CD4-positive, alpha-beta memory T cell (primary cell): ENCODE data around the gene WNT7B. TPM values are rescaled to one million over a fixed set of nuclear protein-coding genes. Genes with fewer than 3 reads are reported as not detected.

Source experiments
- CTCF ChIA-PET: fragments of 350-600 bp; sonication (Branson Sonifier 250); formaldehyde crosslinking; loops from one replicate; lab custom pipeline; 2021; ENCODE audit warnings: inconsistent platforms; ENCODE audit not compliant: partially characterized antibody; lab: Charles Lee
- POLR2A ChIA-PET: fragments of 350-600 bp; sonication (Branson Sonifier 250); formaldehyde crosslinking; loops from one replicate; lab custom pipeline; 2021; ENCODE audit not compliant: partially characterized antibody; lab: Charles Lee
- DNase-seq, 5 donors: peaks; one replicate each; pipeline versions ENCODE4 v3.0.0 to v3.0.0-alpha.2; 2020 to 2022; ENCODE audit warnings: mixed read lengths in 1 of 5
- H3K27ac ChIP-seq: one replicate; pipeline ENCODE4 v1.7.0; 2013; ENCODE audit warnings: low read depth, low read length
- H3K27me3 ChIP-seq: 2 replicates; pipeline ENCODE4 v1.7.0; 2013; ENCODE audit warnings: mild to moderate bottlenecking, low read length, moderate library complexity; ENCODE audit not compliant: insufficient read depth
- H3K36me3 ChIP-seq: 2 replicates; pipeline ENCODE4 v1.7.0; 2013; ENCODE audit warnings: mild to moderate bottlenecking, low read length, moderate library complexity; ENCODE audit not compliant: insufficient read depth
- H3K4me1 ChIP-seq: 2 replicates; pipeline ENCODE4 v1.7.0; 2013; ENCODE audit warnings: mild to moderate bottlenecking, low read length, moderate library complexity; ENCODE audit not compliant: insufficient read depth
- H3K4me3 ChIP-seq, 2 donors: one replicate each; pipeline ENCODE4 v1.7.0; 2013; ENCODE audit warnings: low read length in 2 of 2, mild to moderate bottlenecking in 1 of 2
- H3K9me3 ChIP-seq, 2 donors: one replicate each; pipeline ENCODE4 v1.7.0; 2013; ENCODE audit warnings: low read length in 2 of 2, control low read depth in 1 of 2; ENCODE audit not compliant: control insufficient read depth in 1 of 2
- H3K27ac Mint-ChIP-seq, 7 donors: one replicate each; pipeline ENCODE4 v1.8.0; 2020 to 2021; ENCODE audit warnings: mixed read lengths in 7 of 7, mild to moderate bottlenecking in 6 of 7, inconsistent platforms in 3 of 7, moderate library complexity in 3 of 7
- H3K27me3 Mint-ChIP-seq, 2 donors: one replicate each; pipeline ENCODE4 v1.8.0; 2020 to 2021; ENCODE audit warnings: mixed read lengths in 2 of 2
- H3K36me3 Mint-ChIP-seq, 2 donors: one replicate each; pipeline ENCODE4 v1.8.0; 2020 to 2021; ENCODE audit warnings: mixed read lengths in 2 of 2, inconsistent platforms in 1 of 2, mild to moderate bottlenecking in 1 of 2
- H3K4me1 Mint-ChIP-seq, 4 donors: one replicate each; pipeline ENCODE4 v1.8.0; 2020 to 2021; ENCODE audit warnings: mixed read lengths in 4 of 4, mild to moderate bottlenecking in 1 of 4
- H3K4me3 Mint-ChIP-seq, 8 donors: one replicate each; pipeline ENCODE4 v1.8.0; 2020 to 2021; ENCODE audit warnings: mixed read lengths in 8 of 8, mild to moderate bottlenecking in 7 of 8, moderate library complexity in 6 of 8, inconsistent platforms in 3 of 8
- H3K9me3 Mint-ChIP-seq, 8 donors: one replicate each; pipeline ENCODE4 v1.8.0; 2020 to 2021; ENCODE audit warnings: mixed read lengths in 8 of 8, mild to moderate bottlenecking in 5 of 8, inconsistent platforms in 3 of 8, moderate library complexity in 1 of 8
- intact Hi-C: fragments of 100-400 bp; cut with micrococcal nuclease; formaldehyde crosslinking; loops from one replicate; pipeline ENCODE4 v1.15.1; 2023
- polyA plus RNA-seq, 2 donors: library from polyadenylated mRNA; unstranded; fragments of 300-500 nt; fragmentation: Illumina TruSeq; gene quantifications; one replicate each; pipeline ENCODE4 v1.2.3, GENCODE V29; 2021
- total RNA-seq, 2 experiments: library from RNA; stranded (reverse); gene quantifications; one replicate each; pipeline ENCODE4 v1.2.3, GENCODE V29; 2021

WNT7B gene
- total and polyA plus RNA-seq, 4 experiments from 2014 or later, result not detected

DNA sequence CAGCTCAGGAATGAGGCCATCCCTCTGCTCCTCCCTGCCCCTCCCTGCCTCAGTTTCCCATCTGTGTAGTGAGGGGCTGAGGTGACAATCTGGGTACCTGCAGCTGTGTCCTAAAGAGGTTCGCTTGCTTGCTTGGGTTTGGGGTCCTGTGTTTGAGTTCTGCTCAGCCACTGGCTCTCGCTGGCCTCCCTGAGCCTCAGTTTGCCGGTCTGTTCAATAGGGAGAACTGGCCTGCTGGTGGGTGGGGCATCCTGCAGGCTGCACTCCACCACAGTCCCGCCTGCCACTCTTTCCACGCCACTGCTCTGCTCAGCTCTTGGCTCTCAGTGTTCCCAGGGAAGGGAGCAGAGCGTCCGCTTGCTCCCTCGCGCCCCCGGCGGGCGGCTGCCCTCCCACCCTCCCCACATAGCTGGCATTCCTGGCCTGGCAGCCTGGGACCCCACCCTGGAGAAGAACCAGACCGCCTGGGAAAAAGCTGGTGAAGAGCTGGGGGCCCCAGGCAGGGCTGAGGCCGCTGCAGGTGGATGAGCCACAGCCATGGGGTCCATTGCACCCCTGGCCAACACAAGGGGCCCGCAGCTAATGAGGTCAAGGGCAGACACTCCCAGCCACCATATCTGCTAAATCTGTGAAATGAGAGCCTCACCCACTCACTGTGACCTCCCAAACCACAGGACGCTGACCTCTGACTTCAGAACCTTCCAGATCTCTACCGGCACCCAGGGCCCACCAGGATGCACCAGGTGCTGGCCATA, 15.1 kb downstream of the WNT7B start:
- Histone ChIP-seq H3K36me3 (no peaks in the 10 kb centered on the region), H3K4me1 (no peaks in the 10 kb centered on the region), H3K27me3 (no peaks in the 10 kb centered on the region), H3K4me3 (no peak overlapping the region), H3K27ac (no peak overlapping the region), H3K9me3 (no peaks in the 10 kb centered on the region)
- Mint-ChIP-seq H3K27me3 (peaks cover 6 to 9% of the 10 kb centered on the region in 2 donors), H3K27ac (peak overlapping the region in 1 of 7 donors; percentile 4), H3K4me1 (no peaks in the 10 kb centered on the region), H3K36me3 (no peaks in the 10 kb centered on the region), H3K4me3 (no peak overlapping the region), H3K9me3 (no peaks in the 10 kb centered on the region)
- CTCF ChIA-PET, result no interaction called here
- DNase-seq, result no peak
- intact Hi-C loops, result no loop called here
- POLR2A ChIA-PET, result no interaction called here

DNA sequence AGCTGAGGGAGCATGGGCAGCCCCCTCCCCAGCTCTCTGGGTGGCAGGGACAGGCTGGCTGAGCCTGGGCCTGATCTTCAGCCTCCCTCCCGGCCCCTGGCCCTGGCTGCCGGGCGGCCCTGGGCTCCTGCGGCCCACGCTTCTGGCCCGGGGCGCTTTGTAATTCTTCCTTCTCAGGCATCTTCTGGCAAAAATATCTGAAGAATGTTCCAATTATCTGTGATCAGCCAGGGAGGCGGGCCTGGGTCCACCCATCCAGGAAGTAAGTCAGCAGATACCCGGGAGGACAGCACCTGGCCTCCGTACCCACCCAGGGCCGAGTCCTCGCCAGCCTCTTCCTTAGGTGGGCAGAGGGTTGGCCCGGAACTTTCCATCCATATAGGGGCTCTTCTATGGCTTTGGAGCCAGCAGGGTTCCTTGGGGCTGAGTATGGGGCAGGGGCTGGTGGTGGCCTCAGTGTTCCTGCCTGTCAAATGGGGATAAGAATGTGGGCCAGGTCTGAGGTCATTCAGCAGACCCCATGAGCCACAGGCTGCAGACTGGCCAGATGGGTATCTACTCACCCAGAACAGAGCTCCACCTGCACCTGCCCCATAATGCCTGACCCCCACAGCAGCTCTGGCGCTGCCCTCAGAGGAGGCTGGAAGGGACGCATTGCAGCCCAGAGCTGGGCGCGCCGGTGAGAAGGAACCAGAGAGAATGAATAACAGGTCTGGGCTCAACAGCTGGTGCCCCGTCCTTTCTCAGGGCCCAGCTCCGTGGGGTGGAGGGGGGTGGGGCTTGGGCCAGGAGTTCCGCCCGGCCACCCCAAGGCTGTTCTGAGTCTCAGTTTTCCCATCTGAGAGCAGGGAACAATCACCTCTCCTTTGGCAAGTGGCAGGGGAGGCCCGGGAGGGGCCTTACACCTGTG, 16.2 kb downstream of the WNT7B start:
- no peak for DNase-seq
- Histone ChIP-seq H3K4me3 (no peak overlapping the region), H3K27ac (no peak overlapping the region), H3K36me3 (no peaks in the 10 kb centered on the region), H3K4me1 (no peaks in the 10 kb centered on the region), H3K9me3 (no peaks in the 10 kb centered on the region), H3K27me3 (no peaks in the 10 kb centered on the region)
- Mint-ChIP-seq H3K36me3 (no peaks in the 10 kb centered on the region), H3K27me3 (peaks cover 5 to 9% of the 10 kb centered on the region in 2 donors), H3K9me3 (no peaks in the 10 kb centered on the region), H3K27ac (no peak overlapping the region), H3K4me3 (no peak overlapping the region), H3K4me1 (no peaks in the 10 kb centered on the region)
- ChIA-PET POLR2A (no interaction called here), CTCF (no interaction called here)
- intact Hi-C loops, result no loop called here

DNA sequence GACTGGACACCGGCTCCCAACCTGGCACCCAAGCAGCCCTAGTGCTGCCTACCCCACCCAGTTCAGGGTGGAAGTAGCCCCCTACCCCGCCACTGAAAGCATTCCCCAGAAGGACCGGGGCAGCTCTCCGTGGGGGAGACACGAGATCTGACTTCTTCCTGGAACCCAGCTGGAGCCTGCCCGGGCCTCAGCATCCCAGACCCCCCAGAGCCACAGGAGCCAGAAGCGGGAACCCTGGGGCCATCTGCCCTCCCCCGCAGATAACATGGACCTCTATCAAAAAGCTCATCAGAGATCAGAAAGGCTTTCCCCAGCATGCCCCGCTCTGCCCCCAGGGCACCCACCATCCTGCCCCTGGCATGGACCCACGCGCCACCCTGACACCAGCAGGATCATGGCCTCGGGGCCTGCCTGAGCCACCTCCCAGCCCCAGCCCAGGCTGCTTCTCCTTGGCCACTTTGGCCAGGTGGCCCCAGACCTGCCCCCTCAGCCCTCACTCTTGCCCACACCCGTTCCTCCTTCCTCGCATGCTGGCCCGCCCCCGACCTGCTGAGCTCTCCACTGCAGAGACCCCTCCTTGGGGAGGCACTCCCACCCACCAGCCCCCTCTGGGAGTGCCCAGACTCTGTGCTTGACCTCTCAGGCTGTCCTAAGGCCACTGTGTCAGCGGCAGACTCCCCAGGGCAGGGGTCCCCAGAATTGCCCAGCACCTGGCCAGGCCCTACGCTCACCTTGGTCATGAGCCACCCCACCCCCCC, 17.1 kb downstream of the WNT7B start:
- Histone ChIP-seq H3K4me3 (no peak overlapping the region), H3K9me3 (no peaks in the 10 kb centered on the region), H3K27ac (no peak overlapping the region), H3K36me3 (no peaks in the 10 kb centered on the region), H3K4me1 (no peaks in the 10 kb centered on the region), H3K27me3 (no peaks in the 10 kb centered on the region)
- ChIA-PET POLR2A (no interaction called here), CTCF (no interaction called here)
- Mint-ChIP-seq H3K27ac (peak overlapping the region in 1 of 7 donors; percentile 29), H3K36me3 (no peaks in the 10 kb centered on the region), H3K4me1 (no peaks in the 10 kb centered on the region), H3K4me3 (no peak overlapping the region), H3K27me3 (peaks cover 3 to 5% of the 10 kb centered on the region in 2 donors), H3K9me3 (no peaks in the 10 kb centered on the region)
- intact Hi-C loops, result no loop called here
- DNase-seq, result no peak

DNA sequence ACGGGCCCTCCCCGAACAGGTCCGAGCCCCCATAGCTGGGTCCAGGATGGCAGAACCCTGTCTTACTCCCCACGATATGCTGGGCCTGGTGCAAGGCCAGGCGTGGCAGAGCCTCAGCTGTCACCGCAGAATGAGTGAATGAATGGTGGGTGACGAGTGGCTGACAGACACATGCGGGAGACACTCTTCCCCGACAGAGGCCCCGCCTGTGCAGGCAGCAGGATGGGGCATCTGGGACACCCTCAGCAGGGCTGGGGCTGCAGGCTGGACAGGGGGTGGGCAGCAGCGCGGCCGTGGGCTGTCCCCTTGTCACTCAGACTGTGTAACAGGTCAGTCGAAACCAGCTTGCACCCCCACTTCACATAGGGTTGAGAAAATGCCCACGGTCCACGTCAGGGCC, 18.0 kb downstream of the WNT7B start:
- Mint-ChIP-seq H3K4me1 (no peaks in the 10 kb centered on the region), H3K27ac (no peak overlapping the region), H3K4me3 (no peak overlapping the region), H3K36me3 (no peaks in the 10 kb centered on the region), H3K9me3 (no peaks in the 10 kb centered on the region), H3K27me3 (peaks cover 3 to 4% of the 10 kb centered on the region in 2 donors)
- no peaks in the 10 kb centered on the region for H3K4me1 ChIP-seq
- CTCF ChIA-PET, result no interaction called here
- H3K9me3 ChIP-seq, result no peaks in the 10 kb centered on the region
- intact Hi-C loops, result no loop called here
- no peak overlapping the region for H3K27ac ChIP-seq
- H3K4me3 ChIP-seq, result no peak overlapping the region
- H3K27me3 ChIP-seq, result no peaks in the 10 kb centered on the region
- no peak for DNase-seq
- POLR2A ChIA-PET, result no interaction called here
- no peaks in the 10 kb centered on the region for H3K36me3 ChIP-seq

DNA sequence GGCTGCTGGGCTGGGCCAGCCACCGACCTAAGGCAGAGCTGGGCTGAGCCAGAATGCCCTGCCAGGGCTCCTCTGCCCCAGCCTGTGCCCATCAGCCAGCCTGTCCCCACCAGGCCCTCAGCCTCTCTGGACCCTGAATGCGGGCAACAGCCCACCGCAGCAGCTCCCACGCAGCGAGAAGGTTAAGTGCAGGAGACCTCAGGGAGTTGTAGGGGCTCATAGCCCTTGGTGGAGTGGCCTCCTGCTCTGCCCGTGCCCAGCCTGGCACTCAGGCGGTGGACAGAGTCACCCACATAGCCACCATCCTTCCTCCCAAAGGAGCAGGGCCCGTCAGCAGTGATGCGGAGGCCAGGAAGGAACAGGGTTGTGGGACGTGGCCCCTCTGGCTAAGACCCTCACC, 19.1 kb downstream of the WNT7B start:
- DNase-seq, result no peak
- Histone ChIP-seq H3K27me3 (no peaks in the 10 kb centered on the region), H3K36me3 (no peaks in the 10 kb centered on the region), H3K4me3 (no peak overlapping the region), H3K9me3 (no peaks in the 10 kb centered on the region), H3K4me1 (no peaks in the 10 kb centered on the region), H3K27ac (no peak overlapping the region)
- Mint-ChIP-seq H3K4me3 (no peak overlapping the region), H3K36me3 (no peaks in the 10 kb centered on the region), H3K4me1 (no peaks in the 10 kb centered on the region), H3K27me3 (peaks cover 7 to 10% of the 10 kb centered on the region in 2 donors), H3K27ac (no peak overlapping the region), H3K9me3 (peaks cover 0 to 4% (median 0%) of the 10 kb centered on the region in 8 donors)
- ChIA-PET CTCF (no interaction called here), POLR2A (no interaction called here)
- intact Hi-C loops, result no loop called here

DNA sequence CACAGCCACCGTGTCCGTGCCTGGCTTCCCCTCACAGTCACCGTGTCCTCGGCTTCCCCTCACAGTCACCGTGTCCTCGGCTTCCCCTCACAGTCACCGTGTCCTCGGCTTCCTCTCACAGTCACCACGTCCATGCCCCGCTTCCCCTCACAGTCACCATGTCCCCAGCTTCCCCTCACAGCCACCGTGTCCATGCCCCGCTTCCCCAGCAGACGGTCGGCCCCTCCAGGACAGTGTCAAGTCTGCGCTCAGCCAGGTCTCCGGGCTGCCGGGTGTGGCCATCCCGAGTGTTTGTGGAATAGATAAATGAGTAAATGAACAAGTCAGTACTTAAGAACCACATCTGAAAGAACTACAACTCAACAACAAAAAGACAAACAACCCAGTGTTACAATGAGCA, 23.8 kb downstream of the WNT7B start:
- Mint-ChIP-seq H3K27ac (no peak overlapping the region), H3K9me3 (peaks cover 0 to 4% (median 0%) of the 10 kb centered on the region in 8 donors), H3K4me1 (no peaks in the 10 kb centered on the region), H3K36me3 (no peaks in the 10 kb centered on the region), H3K27me3 (peaks cover 13 to 16% of the 10 kb centered on the region in 2 donors), H3K4me3 (no peak overlapping the region)
- Histone ChIP-seq H3K9me3 (no peaks in the 10 kb centered on the region), H3K36me3 (no peaks in the 10 kb centered on the region), H3K4me1 (no peaks in the 10 kb centered on the region), H3K4me3 (no peak overlapping the region), H3K27me3 (no peaks in the 10 kb centered on the region), H3K27ac (no peak overlapping the region)
- POLR2A ChIA-PET, result no interaction called here
- intact Hi-C loops, result no loop called here
- no peak for DNase-seq
- CTCF ChIA-PET, result no interaction called here

DNA sequence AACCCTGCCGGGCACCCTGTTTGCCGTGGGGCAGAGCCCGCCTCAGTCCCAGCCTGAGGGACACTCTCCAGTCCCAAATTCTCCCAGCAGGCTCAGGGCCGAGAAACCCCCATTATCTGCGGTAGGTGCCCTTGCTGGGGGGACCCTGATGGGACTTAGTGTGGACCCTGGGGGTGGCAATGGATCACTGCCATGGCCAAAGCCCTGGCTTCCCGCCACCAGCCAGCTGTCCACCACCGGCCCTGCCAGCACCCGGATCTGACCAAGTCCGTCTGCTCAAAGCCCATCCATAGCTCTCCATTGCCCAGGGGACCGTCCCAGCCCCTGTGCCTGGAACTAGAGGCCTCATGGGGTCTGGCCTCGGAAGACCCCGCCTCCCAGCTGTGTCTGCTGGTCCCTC, 24.4 kb downstream of the WNT7B start:
- no peaks in the 10 kb centered on the region for H3K9me3 ChIP-seq
- no peak overlapping the region for H3K4me3 ChIP-seq
- ChIA-PET CTCF (no interaction called here), POLR2A (no interaction called here)
- Mint-ChIP-seq H3K27me3 (peaks cover 13 to 16% of the 10 kb centered on the region in 2 donors), H3K36me3 (no peaks in the 10 kb centered on the region), H3K9me3 (peaks cover 0 to 4% (median 0%) of the 10 kb centered on the region in 8 donors), H3K4me1 (no peaks in the 10 kb centered on the region), H3K4me3 (no peak overlapping the region), H3K27ac (no peak overlapping the region)
- H3K36me3 ChIP-seq, result no peaks in the 10 kb centered on the region
- H3K27me3 ChIP-seq, result no peaks in the 10 kb centered on the region
- H3K27ac ChIP-seq, result no peak overlapping the region
- no peaks in the 10 kb centered on the region for H3K4me1 ChIP-seq
- no peak for DNase-seq
- intact Hi-C loops, result no loop called here
